Body of pancreas (tissue), 4 donors: ENCODE data around the gene SOX5. TPM values are rescaled to one million over a fixed set of nuclear protein-coding genes. Genes with fewer than 3 reads are reported as not detected.

Source experiments
- ATAC-seq: fragments of 150-250 bp; one replicate; pipeline ENCODE4 v1.9.1; 2016
- DNase-seq, 4 donors: peaks; one replicate each; pipeline ENCODE4 v3.0.0-alpha.2; 2019
- H3K27ac ChIP-seq, 4 donors: fragments of 200-600 bp; sonication (generic); 1 replicate in 3 of 4; 2 replicates in 1 of 4; pipeline versions ENCODE4 v1.5.1 to v1.6.1; 2016 to 2019; ENCODE audit warnings: mild to moderate bottlenecking in 1 of 4, mixed read lengths in 1 of 4, moderate library complexity in 1 of 4
- H3K27me3 ChIP-seq, 2 donors: fragments of 200-600 bp; sonication (generic); one replicate each; pipeline ENCODE4 v1.6.0; 2016; ENCODE audit warnings: mild to moderate bottlenecking in 1 of 2
- H3K36me3 ChIP-seq, 2 donors: fragments of 200-600 bp; sonication (generic); replicated peaks in 1 of 2; 2 replicates each; pipeline ENCODE4 v1.5.1; 2016; ENCODE audit warnings: low read depth in 2 of 2; ENCODE audit not compliant: insufficient read depth in 1 of 2
- H3K4me1 ChIP-seq: fragments of 200-600 bp; sonication (generic); one replicate; pipeline ENCODE4 v1.6.0; 2016
- H3K4me3 ChIP-seq, 2 donors: fragments of 200-600 bp; sonication (generic); 1 replicate in 1 of 2; 2 replicates in 1 of 2; pipeline ENCODE4 v1.5.1; 2016 to 2019
- H3K9me3 ChIP-seq, 3 donors: fragments of 200-600 bp; sonication (generic); 1 replicate in 2 of 3; 2 replicates in 1 of 3; pipeline ENCODE4 v1.5.1; 2016
- POLR2A ChIP-seq, 3 donors: fragments of 450-650 bp; IDR thresholded peaks; one replicate each; pipeline ENCODE4 v1.6.1; 2016; ENCODE audit warnings: antibody characterized with exemption in 3 of 3, mild to moderate bottlenecking in 2 of 3
- WGBS, 2 donors: methylation state at CpG; one replicate each; pipeline ENCODE4 v1.1.5; 2017; 5-methylcytosine and 5-hydroxymethylcytosine counted together
- intact Hi-C: fragments of 100-400 bp; cut with DNase I; formaldehyde crosslinking; loops from one replicate; pipeline ENCODE4 v1.15.1; 2023
- total RNA-seq, 2 donors: library from RNA; depleted of rRNA; stranded (reverse); fragments of >200 nt; gene quantifications; one replicate each; pipeline ENCODE4 v1.1.0, GENCODE V29; 2016
- TF ChIP-seq, protein P1 (sequence below), 7 experiments: fragments of 450-650 bp in 4 of 7; fragments of 200-600 bp in 3 of 7; sonication (generic) in 3 of 7; IDR thresholded peaks; one replicate each; pipeline ENCODE4 v1.5.1; 2016 to 2019; ENCODE audit warnings: antibody characterized with exemption in 7 of 7

The SOX5 gene
- total RNA-seq = 10 to 100 TPM in 1 of 2 donors, 1 to 10 TPM in 1; 3.0 to 10.4 TPM

DNA sequence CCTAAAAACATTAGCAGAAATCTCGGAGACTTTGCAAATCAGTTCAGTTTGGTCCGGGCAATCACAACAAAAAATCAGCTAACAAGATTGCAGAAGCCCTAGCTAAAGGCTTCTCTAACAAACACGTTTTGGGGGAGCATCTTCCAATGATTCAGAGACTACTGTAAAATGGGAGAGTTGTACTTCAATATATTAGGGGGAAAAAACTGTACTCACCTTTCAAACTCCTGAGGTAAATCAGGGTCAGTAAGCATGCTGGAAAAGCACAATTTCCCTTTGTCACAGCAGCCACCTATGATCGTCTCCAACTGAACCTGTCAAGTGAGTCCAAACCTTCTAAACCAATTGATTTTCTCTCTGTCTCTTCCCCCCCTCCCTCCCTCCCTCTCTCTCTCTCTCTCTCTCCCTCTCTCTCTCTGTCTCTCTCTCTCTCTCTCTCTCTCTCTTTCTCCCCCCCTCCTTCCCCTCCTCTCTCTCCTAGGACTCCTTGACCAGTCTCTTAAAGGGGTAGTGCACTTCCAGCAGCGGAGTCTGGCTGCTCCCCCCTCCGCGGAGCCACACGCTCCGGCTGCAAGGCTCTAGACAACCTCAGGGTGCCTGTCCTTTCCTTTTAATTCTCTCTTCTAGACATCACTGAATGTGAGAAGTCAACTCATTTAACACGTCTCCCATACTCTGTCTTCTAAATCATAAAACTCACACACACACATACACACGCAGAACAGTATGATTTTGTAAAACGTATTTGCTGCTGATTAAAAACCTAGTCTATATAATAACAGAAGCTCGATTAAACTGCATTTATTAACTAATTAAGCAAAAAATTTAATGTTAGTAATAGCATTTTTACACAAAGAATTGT is at the start of gene SOX5:
Gene SOX5, minus strand, starts transcription at position 323 of the 862 bp plus-strand sequence. Its CDS starts 69 bp downstream, at position 254.
- DNase-seq = peak; percentile 15 to 32 (median 30)
- Histone ChIP-seq H3K9me3 (no peaks in the 10 kb centered on the region), H3K4me3 (peak within 1 kb of the TSS in 1 of 2 donors; percentile 20), H3K27me3 (no peaks in the 10 kb centered on the region), H3K36me3 (no peaks in the 10 kb centered on the region), H3K27ac (peak within 1 kb of the TSS in 1 of 4 donors; percentile 25), H3K4me1 (peaks cover 19% of the 10 kb centered on the region)
- intact Hi-C loops = no loop called here
- WGBS, 2 donors = 0 to 1% methylated on average over 13 of the region's 13 CpGs
- ATAC-seq = peak; percentile 79
- no peak for TF ChIP-seq POLR2A (IDR thresholded peaks at IDR 0.05)
- TF ChIP-seq, protein P1, sequence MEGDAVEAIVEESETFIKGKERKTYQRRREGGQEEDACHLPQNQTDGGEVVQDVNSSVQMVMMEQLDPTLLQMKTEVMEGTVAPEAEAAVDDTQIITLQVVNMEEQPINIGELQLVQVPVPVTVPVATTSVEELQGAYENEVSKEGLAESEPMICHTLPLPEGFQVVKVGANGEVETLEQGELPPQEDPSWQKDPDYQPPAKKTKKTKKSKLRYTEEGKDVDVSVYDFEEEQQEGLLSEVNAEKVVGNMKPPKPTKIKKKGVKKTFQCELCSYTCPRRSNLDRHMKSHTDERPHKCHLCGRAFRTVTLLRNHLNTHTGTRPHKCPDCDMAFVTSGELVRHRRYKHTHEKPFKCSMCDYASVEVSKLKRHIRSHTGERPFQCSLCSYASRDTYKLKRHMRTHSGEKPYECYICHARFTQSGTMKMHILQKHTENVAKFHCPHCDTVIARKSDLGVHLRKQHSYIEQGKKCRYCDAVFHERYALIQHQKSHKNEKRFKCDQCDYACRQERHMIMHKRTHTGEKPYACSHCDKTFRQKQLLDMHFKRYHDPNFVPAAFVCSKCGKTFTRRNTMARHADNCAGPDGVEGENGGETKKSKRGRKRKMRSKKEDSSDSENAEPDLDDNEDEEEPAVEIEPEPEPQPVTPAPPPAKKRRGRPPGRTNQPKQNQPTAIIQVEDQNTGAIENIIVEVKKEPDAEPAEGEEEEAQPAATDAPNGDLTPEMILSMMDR (IDR thresholded peaks at IDR 0.05) = peak in 2 of 7 experiments; percentile 8 to 21

DNA sequence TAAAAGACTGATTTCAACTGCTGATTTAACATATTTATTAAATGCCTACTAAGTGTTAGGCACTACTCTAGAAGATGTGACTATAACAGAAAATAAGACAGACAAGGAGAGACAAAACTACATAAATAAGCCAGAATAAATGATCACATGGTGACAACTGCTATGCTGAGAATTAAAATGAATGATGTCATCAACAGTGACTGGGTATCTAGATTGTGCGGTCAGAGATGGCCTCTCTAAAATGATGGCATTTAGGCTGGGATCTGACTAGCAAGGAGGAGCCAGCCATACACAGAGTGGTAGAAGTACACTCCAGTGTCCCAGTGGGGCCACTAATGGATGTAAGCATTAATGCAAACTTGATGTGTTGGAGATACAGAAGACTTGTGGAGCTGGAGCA is 37.6 kb upstream of the SOX5 start:
- ATAC-seq = no peak
- H3K4me1 ChIP-seq = no peaks in the 10 kb centered on the region
- 85 to 100% methylated on average over 1 of the region's 1 CpG for WGBS, 2 donors
- intact Hi-C loops = no loop called here
- no peak for DNase-seq
- H3K4me3 ChIP-seq = no peak overlapping the region
- no peak for TF ChIP-seq POLR2A (IDR thresholded peaks at IDR 0.05)
- TF ChIP-seq, protein P1 (IDR thresholded peaks at IDR 0.05) = no peak
- no peaks in the 10 kb centered on the region for H3K36me3 ChIP-seq
- H3K27ac ChIP-seq = no peak overlapping the region
- H3K27me3 ChIP-seq = no peaks in the 10 kb centered on the region
- no peaks in the 10 kb centered on the region for H3K9me3 ChIP-seq

DNA sequence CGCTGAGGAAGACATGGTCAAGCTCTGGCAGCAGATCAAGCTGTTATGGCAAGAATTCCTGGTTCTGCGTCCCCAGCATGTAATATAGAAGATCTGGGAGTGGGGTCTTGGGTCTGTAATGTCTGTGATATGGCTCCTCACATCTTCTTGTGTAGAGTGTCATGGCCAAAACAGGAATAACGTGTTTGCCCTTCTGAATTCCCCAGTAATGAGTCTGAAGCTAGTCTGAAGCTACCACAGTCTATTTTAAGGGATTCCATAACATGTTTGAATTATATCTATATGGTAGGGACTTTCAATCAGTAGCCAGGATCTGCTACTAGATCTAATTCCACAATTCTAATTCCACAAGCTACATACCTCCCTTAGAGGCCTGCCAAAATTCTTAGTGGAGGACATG is 31.4 kb upstream of the SOX5 start:
- Histone ChIP-seq H3K4me3 (no peak overlapping the region), H3K36me3 (no peaks in the 10 kb centered on the region), H3K27me3 (no peaks in the 10 kb centered on the region), H3K27ac (no peak overlapping the region), H3K9me3 (no peaks in the 10 kb centered on the region), H3K4me1 (no peaks in the 10 kb centered on the region)
- intact Hi-C loops = no loop called here
- no peak for ATAC-seq
- WGBS, 2 donors = 69 to 73% methylated on average over 3 of the region's 3 CpGs
- DNase-seq = no peak
- TF ChIP-seq, protein P1 (IDR thresholded peaks at IDR 0.05) = no peak
- no peak for TF ChIP-seq POLR2A (IDR thresholded peaks at IDR 0.05)

DNA sequence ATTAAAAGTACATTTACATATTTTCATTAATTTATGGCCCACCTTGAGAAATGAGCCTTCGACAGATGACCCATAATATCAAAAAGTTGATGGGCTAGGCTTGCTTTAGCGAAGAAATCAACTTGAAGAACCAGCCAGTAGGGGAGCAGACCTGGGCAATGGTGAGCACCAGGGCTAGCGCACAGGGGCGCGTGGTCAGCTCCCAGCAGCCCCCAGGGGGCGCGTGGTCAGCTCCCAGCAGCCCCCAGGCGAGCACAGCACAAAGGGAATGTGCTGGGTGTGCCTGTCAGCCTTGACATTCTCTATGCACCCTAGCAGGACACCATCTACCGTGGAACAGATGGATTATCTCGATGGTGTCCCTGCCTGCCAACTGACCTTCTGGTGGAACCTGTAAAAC is 15.3 kb upstream of the SOX5 start:
- H3K4me1 ChIP-seq = no peaks in the 10 kb centered on the region
- ATAC-seq (no peak), DNase-seq (no peak)
- H3K36me3 ChIP-seq = no peaks in the 10 kb centered on the region
- H3K27me3 ChIP-seq = no peaks in the 10 kb centered on the region
- no peak overlapping the region for H3K27ac ChIP-seq
- no peak for TF ChIP-seq POLR2A (IDR thresholded peaks at IDR 0.05)
- TF ChIP-seq, protein P1 (IDR thresholded peaks at IDR 0.05) = no peak
- intact Hi-C loops = no loop called here
- H3K4me3 ChIP-seq = no peak overlapping the region
- no peaks in the 10 kb centered on the region for H3K9me3 ChIP-seq
- WGBS, 2 donors = 73 to 84% methylated on average over 10 of the region's 10 CpGs
